ENCODE data around the gene DFFB. TPM values are rescaled to one million over a fixed set of nuclear protein-coding genes. Genes with fewer than 3 reads are reported as not detected.

DFFB gene
- total RNA-seq, 3 donors from 2014 or later (not counting 1 experiment from before 2014, with no cell fraction given): 18.3 to 27.8 (median 18.5) TPM

GRCh38 chr1:3841491-3841890 lies 15.8 kb upstream of the DFFB start:
- Histone ChIP-seq H3K4me1 (ENCODE audit: control insufficient read depth, insufficient read depth, low read length) (no peaks in the 10 kb centered on the region), H3K27me3 (ENCODE audit: control insufficient read depth, insufficient read depth, low read length) (no peaks in the 10 kb centered on the region), H3K9me3 (ENCODE audit: control insufficient read depth, insufficient read depth, low read length) (no peaks in the 10 kb centered on the region), H3K4me3 (ENCODE audit: low read length) (no peak overlapping the region), H3K36me3 (ENCODE audit: control insufficient read depth, insufficient read depth, low read length) (peaks cover 54% of the 10 kb centered on the region), H3K27ac (ENCODE audit: low read length) (no peak overlapping the region)
- Mint-ChIP-seq H3K36me3 (peaks cover 15% of the 10 kb centered on the region), H3K27me3 (ENCODE audit: low read depth in 2 of 2) (no peaks in the 10 kb centered on the region), H3K4me3 (no peak overlapping the region), H3K27ac (no peak overlapping the region), H3K4me1 (no peaks in the 10 kb centered on the region), H3K9me3 (no peaks in the 10 kb centered on the region)
- WGBS (ENCODE audit: insufficient coverage): 94% methylated on average over 7 of the region's 7 CpGs
- ATAC-seq (no peak), DNase-seq (no peak)
- no peak for TF ChIP-seq CTCF (IDR thresholded peaks at IDR 0.05)
- intact Hi-C loops (cut with micrococcal nuclease): no loop called here

GRCh38 chr1:3842912-3843311 lies 14.4 kb upstream of the DFFB start:
- Mint-ChIP-seq H3K36me3 (peaks cover 15% of the 10 kb centered on the region), H3K4me1 (no peaks in the 10 kb centered on the region), H3K27ac (no peak overlapping the region), H3K9me3 (no peaks in the 10 kb centered on the region), H3K4me3 (no peak overlapping the region), H3K27me3 (ENCODE audit: low read depth in 2 of 2) (no peaks in the 10 kb centered on the region)
- no peaks in the 10 kb centered on the region for H3K9me3 ChIP-seq (ENCODE audit: control insufficient read depth, insufficient read depth, low read length)
- no peaks in the 10 kb centered on the region for H3K4me1 ChIP-seq (ENCODE audit: control insufficient read depth, insufficient read depth, low read length)
- WGBS (ENCODE audit: insufficient coverage): 76% methylated on average over 9 of the region's 9 CpGs
- intact Hi-C loops (cut with micrococcal nuclease): no loop called here
- no peak for DNase-seq
- no peak for TF ChIP-seq CTCF (IDR thresholded peaks at IDR 0.05)
- ATAC-seq: no peak
- H3K27me3 ChIP-seq (ENCODE audit: control insufficient read depth, insufficient read depth, low read length): no peaks in the 10 kb centered on the region
- no peak overlapping the region for H3K27ac ChIP-seq (ENCODE audit: low read length)
- H3K4me3 ChIP-seq (ENCODE audit: low read length): no peak overlapping the region
- H3K36me3 ChIP-seq (ENCODE audit: control insufficient read depth, insufficient read depth, low read length): peaks cover 49% of the 10 kb centered on the region

GRCh38 chr1:3846541-3846940 lies 10.7 kb upstream of the DFFB start:
- WGBS (ENCODE audit: insufficient coverage): 95% methylated on average over 3 of the region's 3 CpGs
- H3K4me1 Mint-ChIP-seq: no peaks in the 10 kb centered on the region
- Histone ChIP-seq H3K36me3 (ENCODE audit: control insufficient read depth, insufficient read depth, low read length) (peaks cover 45% of the 10 kb centered on the region), H3K4me1 (ENCODE audit: control insufficient read depth, insufficient read depth, low read length) (no peaks in the 10 kb centered on the region), H3K27me3 (ENCODE audit: control insufficient read depth, insufficient read depth, low read length) (no peaks in the 10 kb centered on the region), H3K27ac (ENCODE audit: low read length) (no peak overlapping the region), H3K9me3 (ENCODE audit: control insufficient read depth, insufficient read depth, low read length) (no peaks in the 10 kb centered on the region), H3K4me3 (ENCODE audit: low read length) (no peak overlapping the region)
- peaks cover 5% of the 10 kb centered on the region for H3K36me3 Mint-ChIP-seq
- H3K9me3 Mint-ChIP-seq: no peaks in the 10 kb centered on the region
- ATAC-seq (no peak), DNase-seq (no peak)
- H3K27me3 Mint-ChIP-seq (ENCODE audit: low read depth in 2 of 2): no peaks in the 10 kb centered on the region
- intact Hi-C loops (cut with micrococcal nuclease): no loop called here
- TF ChIP-seq CTCF (IDR thresholded peaks at IDR 0.05): no peak
- no peak overlapping the region for H3K4me3 Mint-ChIP-seq
- H3K27ac Mint-ChIP-seq: no peak overlapping the region

GRCh38 chr1:3847081-3847480 lies 10.2 kb upstream of the DFFB start:
- WGBS (ENCODE audit: insufficient coverage): 85% methylated on average over 5 of the region's 6 CpGs
- intact Hi-C loops (cut with micrococcal nuclease): no loop called here
- no peaks in the 10 kb centered on the region for H3K4me1 ChIP-seq (ENCODE audit: control insufficient read depth, insufficient read depth, low read length)
- DNase-seq (no peak), ATAC-seq (no peak)
- H3K9me3 ChIP-seq (ENCODE audit: control insufficient read depth, insufficient read depth, low read length): no peaks in the 10 kb centered on the region
- no peak for TF ChIP-seq CTCF (IDR thresholded peaks at IDR 0.05)
- Mint-ChIP-seq H3K4me1 (no peaks in the 10 kb centered on the region), H3K9me3 (no peaks in the 10 kb centered on the region), H3K27me3 (ENCODE audit: low read depth in 2 of 2) (no peaks in the 10 kb centered on the region), H3K4me3 (no peak overlapping the region), H3K27ac (no peak overlapping the region), H3K36me3 (peaks cover 5% of the 10 kb centered on the region)
- peaks cover 49% of the 10 kb centered on the region for H3K36me3 ChIP-seq (ENCODE audit: control insufficient read depth, insufficient read depth, low read length)
- H3K27me3 ChIP-seq (ENCODE audit: control insufficient read depth, insufficient read depth, low read length): no peaks in the 10 kb centered on the region
- H3K27ac ChIP-seq (ENCODE audit: low read length): no peak overlapping the region
- no peak overlapping the region for H3K4me3 ChIP-seq (ENCODE audit: low read length)

All from natural killer cell (primary cell).